HEK293T (cell line): ENCODE results near the gene DNLZ.

Experiments
- ARNT ChIP-seq: fragments of 450-650 bp; IDR thresholded peaks from 2 replicates; pipeline ENCODE4 v1.6.1; 2017; ENCODE audit warnings: mild to moderate bottlenecking
- FOXA1 ChIP-seq: fragments of 450-650 bp; IDR thresholded peaks from 2 replicates; pipeline ENCODE4 v1.6.1; 2016; ENCODE audit warnings: mild to moderate bottlenecking
- FOXK2 ChIP-seq: fragments of 450-650 bp; IDR thresholded peaks from 2 replicates; pipeline ENCODE4 v1.6.1; 2016; ENCODE audit warnings: mild to moderate bottlenecking
- FOXM1 ChIP-seq: fragments of 450-650 bp; IDR thresholded peaks from 2 replicates; pipeline ENCODE4 v1.6.1; 2017; ENCODE audit warnings: mild to moderate bottlenecking, borderline replicate concordance
- L3MBTL2 ChIP-seq: fragments of 450-650 bp; conservative IDR thresholded peaks from 2 replicates; pipeline ENCODE4 v1.6.1; 2016; ENCODE audit warnings: mild to moderate bottlenecking
- SP1 ChIP-seq: fragments of 450-650 bp; IDR thresholded peaks from 2 replicates; pipeline ENCODE4 v1.6.1; 2017
- SUZ12 ChIP-seq: fragments of 450-650 bp; IDR thresholded peaks from 2 replicates; pipeline ENCODE4 v1.6.1; 2016; ENCODE audit warnings: mild to moderate bottlenecking

GRCh38 chr9:136318776-136319241, 44.7 kb downstream of the DNLZ start:
- TF ChIP-seq SUZ12, result no peak
- no peak for TF ChIP-seq FOXA1
- TF ChIP-seq SP1, result no peak
- no peak for TF ChIP-seq FOXM1
- no peak for TF ChIP-seq ARNT
- TF ChIP-seq FOXK2, result no peak
- no peak for TF ChIP-seq L3MBTL2
